BE2C (cell line): Measurements from ENCODE around the gene USP10.

Experiments
- DNase-seq: peaks from one replicate; pipeline ENCODE4 v3.0.0-alpha.2; 2020
- H3K27me3 ChIP-seq: fragments of 250-450 bp; sonication (Bioruptor Pico); 2 replicates; pipeline ENCODE4 v1.5.1; 2020; ENCODE audit warnings: mild to moderate bottlenecking
- H3K36me3 ChIP-seq: fragments of 250-450 bp; sonication (Bioruptor Pico); 2 replicates; pipeline ENCODE4 v1.5.1; 2020; ENCODE audit warnings: mild to moderate bottlenecking
- H3K4me1 ChIP-seq: fragments of 250-450 bp; sonication (Bioruptor Pico); 2 replicates; pipeline ENCODE4 v1.5.1; 2020
- H3K4me3 ChIP-seq: 2 replicates; pipeline ENCODE4 v1.5.1; 2011; ENCODE audit warnings: low read depth, low read length
- H3K9me3 ChIP-seq: fragments of 250-450 bp; sonication (Bioruptor Pico); 2 replicates; pipeline ENCODE4 v1.5.1; 2020
- CTCF ChIP-seq: IDR thresholded peaks from 2 replicates; pipeline ENCODE4 v1.5.1; 2012; ENCODE audit warnings: mild to moderate bottlenecking, low read depth, low read length

The USP10 gene

GRCh38 chr16:84754353-84754856 lies 54.6 kb downstream of the USP10 start:
- no peaks in the 10 kb centered on the region for H3K27me3 ChIP-seq
- peak; percentile 78 for DNase-seq
- peaks cover 37% of the 10 kb centered on the region for H3K36me3 ChIP-seq
- TF ChIP-seq CTCF, result peak; percentile 84
- H3K9me3 ChIP-seq, result no peaks in the 10 kb centered on the region
- no peak overlapping the region for H3K4me3 ChIP-seq
- H3K4me1 ChIP-seq, result no peaks in the 10 kb centered on the region

GRCh38 chr16:84754956-84755672 lies 55.3 kb downstream of the USP10 start:
- Histone ChIP-seq H3K36me3 (peaks cover 38% of the 10 kb centered on the region), H3K4me1 (no peaks in the 10 kb centered on the region), H3K4me3 (no peak overlapping the region), H3K9me3 (no peaks in the 10 kb centered on the region), H3K27me3 (no peaks in the 10 kb centered on the region)
- no peak for TF ChIP-seq CTCF
- no peak for DNase-seq

- DNase-seq, result no peak
- no peaks in the 10 kb centered on the region for H3K4me1 ChIP-seq
- peaks cover 52% of the 10 kb centered on the region for H3K36me3 ChIP-seq
- TF ChIP-seq CTCF, result no peak
- H3K9me3 ChIP-seq, result no peaks in the 10 kb centered on the region
- no peak overlapping the region for H3K4me3 ChIP-seq
- no peaks in the 10 kb centered on the region for H3K27me3 ChIP-seq
Observed at GRCh38 chr16:84756830-84757229, 57.0 kb downstream of the USP10 start.

- no peak overlapping the region for H3K4me3 ChIP-seq
- no peaks in the 10 kb centered on the region for H3K27me3 ChIP-seq
- peaks cover 69% of the 10 kb centered on the region for H3K36me3 ChIP-seq
- H3K4me1 ChIP-seq, result no peaks in the 10 kb centered on the region
- no peaks in the 10 kb centered on the region for H3K9me3 ChIP-seq
- TF ChIP-seq CTCF, result no peak
- no peak for DNase-seq
Observed at GRCh38 chr16:84758627-84759026, 58.8 kb downstream of the USP10 start.

GRCh38 chr16:84759061-84759460 lies 59.3 kb downstream of the USP10 start:
- no peak for DNase-seq
- Histone ChIP-seq H3K9me3 (no peaks in the 10 kb centered on the region), H3K27me3 (no peaks in the 10 kb centered on the region), H3K4me3 (no peak overlapping the region), H3K36me3 (peaks cover 72% of the 10 kb centered on the region), H3K4me1 (no peaks in the 10 kb centered on the region)
- TF ChIP-seq CTCF, result no peak

GRCh38 chr16:84759906-84760305 lies 60.1 kb downstream of the USP10 start:
- TF ChIP-seq CTCF, result no peak
- Histone ChIP-seq H3K27me3 (no peaks in the 10 kb centered on the region), H3K4me1 (no peaks in the 10 kb centered on the region), H3K4me3 (no peak overlapping the region), H3K36me3 (peaks cover 73% of the 10 kb centered on the region), H3K9me3 (no peaks in the 10 kb centered on the region)
- DNase-seq, result no peak
